ENCODE results near the gene DEFB126.
"Not testable (repeated sequence)": the region's sequence is repeated elsewhere in the genome, so short reads cannot be mapped to it uniquely, and the experiment has no call there.

The DEFB126 gene

GRCh38 chr20:142290-142689, at the start of gene DEFB126:
DEFB126 (plus strand) TSS chr20:142590; CDS start chr20:142629, 39 bp downstream.
- no peak within 1 kb of the TSS for H3K4me3 Mint-ChIP-seq
- no peaks in the 10 kb centered on the region for H3K4me1 Mint-ChIP-seq (ENCODE audit: low read depth)
- peaks cover 4% of the 10 kb centered on the region for H3K9me3 Mint-ChIP-seq
- peaks cover 59% of the 10 kb centered on the region for H3K27me3 Mint-ChIP-seq
- no peak for DNase-seq
- H3K27ac Mint-ChIP-seq: no peak within 1 kb of the TSS
- no peaks in the 10 kb centered on the region for H3K36me3 Mint-ChIP-seq (ENCODE audit: low read depth)

- Mint-ChIP-seq H3K27me3 (peaks cover 74% of the 10 kb centered on the region), H3K27ac (no peak overlapping the region), H3K9me3 (peaks cover 21% of the 10 kb centered on the region), H3K4me1 (ENCODE audit: low read depth) (no peaks in the 10 kb centered on the region), H3K4me3 (no peak overlapping the region), H3K36me3 (ENCODE audit: low read depth) (no peaks in the 10 kb centered on the region)
- DNase-seq: no peak
These were observed 48.7 kb upstream of the DEFB126 start for GRCh38 chr20:93641-94040.

GRCh38 chr20:95215-95614, 47.2 kb upstream of the DEFB126 start:
- Mint-ChIP-seq H3K36me3 (ENCODE audit: low read depth) (no peaks in the 10 kb centered on the region), H3K27ac (no peak overlapping the region)

GRCh38 chr20:97691-98090, 44.7 kb upstream of the DEFB126 start:
- H3K36me3 Mint-ChIP-seq (ENCODE audit: low read depth); H3K4me3 Mint-ChIP-seq; DNase-seq; H3K27ac Mint-ChIP-seq; H3K4me1 Mint-ChIP-seq (ENCODE audit: low read depth): not testable (repeated sequence)
- Mint-ChIP-seq H3K27me3 (peaks cover 80% of the 10 kb centered on the region), H3K9me3 (peaks cover 21% of the 10 kb centered on the region)

More at GRCh38 chr20:95215-95614, 47.2 kb upstream of the DEFB126 start:
- peaks cover 83% of the 10 kb centered on the region for H3K27me3 Mint-ChIP-seq
- H3K9me3 Mint-ChIP-seq: peaks cover 21% of the 10 kb centered on the region
- DNase-seq: no peak
- H3K4me1 Mint-ChIP-seq (ENCODE audit: low read depth): no peaks in the 10 kb centered on the region
- H3K4me3 Mint-ChIP-seq: no peak overlapping the region

- no peak overlapping the region for H3K27ac Mint-ChIP-seq
- no peak for DNase-seq
- H3K36me3 Mint-ChIP-seq (ENCODE audit: low read depth): no peaks in the 10 kb centered on the region
- no peak overlapping the region for H3K4me3 Mint-ChIP-seq
- peaks cover 81% of the 10 kb centered on the region for H3K27me3 Mint-ChIP-seq
- H3K9me3 Mint-ChIP-seq: peaks cover 2% of the 10 kb centered on the region
- no peaks in the 10 kb centered on the region for H3K4me1 Mint-ChIP-seq (ENCODE audit: low read depth)
These were observed 40.4 kb upstream of the DEFB126 start for GRCh38 chr20:101975-102374.

GRCh38 chr20:103456-103855, 38.9 kb upstream of the DEFB126 start:
- H3K36me3 Mint-ChIP-seq (ENCODE audit: low read depth): no peaks in the 10 kb centered on the region
- no peak for DNase-seq
- H3K4me1 Mint-ChIP-seq (ENCODE audit: low read depth): no peaks in the 10 kb centered on the region
- no peak overlapping the region for H3K4me3 Mint-ChIP-seq
- no peak overlapping the region for H3K27ac Mint-ChIP-seq
- no peaks in the 10 kb centered on the region for H3K9me3 Mint-ChIP-seq
- peaks cover 77% of the 10 kb centered on the region for H3K27me3 Mint-ChIP-seq

GRCh38 chr20:112396-112795, 30.0 kb upstream of the DEFB126 start:
- Mint-ChIP-seq H3K36me3 (ENCODE audit: low read depth) (no peaks in the 10 kb centered on the region), H3K4me3 (no peak overlapping the region), H3K27me3 (peaks cover 47% of the 10 kb centered on the region), H3K27ac (no peak overlapping the region), H3K9me3 (peaks cover 8% of the 10 kb centered on the region), H3K4me1 (ENCODE audit: low read depth) (no peaks in the 10 kb centered on the region)
- DNase-seq: no peak

- H3K4me1 Mint-ChIP-seq (ENCODE audit: low read depth): no peaks in the 10 kb centered on the region
- H3K36me3 Mint-ChIP-seq (ENCODE audit: low read depth): no peaks in the 10 kb centered on the region
- H3K27ac Mint-ChIP-seq: no peak overlapping the region
- H3K4me3 Mint-ChIP-seq: no peak overlapping the region
- peaks cover 72% of the 10 kb centered on the region for H3K27me3 Mint-ChIP-seq
- no peak for DNase-seq
- H3K9me3 Mint-ChIP-seq: peaks cover 14% of the 10 kb centered on the region
These were observed 24.9 kb upstream of the DEFB126 start for GRCh38 chr20:117518-117917.

- not testable (repeated sequence) for H3K4me1 Mint-ChIP-seq (ENCODE audit: low read depth); H3K4me3 Mint-ChIP-seq; H3K9me3 Mint-ChIP-seq; H3K27ac Mint-ChIP-seq; DNase-seq; H3K36me3 Mint-ChIP-seq (ENCODE audit: low read depth)
- peaks cover 35% of the 10 kb centered on the region for H3K27me3 Mint-ChIP-seq
These were observed 12.5 kb upstream of the DEFB126 start for GRCh38 chr20:129786-130323.

GRCh38 chr20:137668-138490, 4.5 kb upstream of the DEFB126 start:
- H3K27ac Mint-ChIP-seq: no peak overlapping the region
- no peak overlapping the region for H3K4me3 Mint-ChIP-seq
- no peak for DNase-seq
- H3K36me3 Mint-ChIP-seq (ENCODE audit: low read depth): no peaks in the 10 kb centered on the region
- H3K9me3 Mint-ChIP-seq: peaks cover 6% of the 10 kb centered on the region
- H3K27me3 Mint-ChIP-seq: peaks cover 49% of the 10 kb centered on the region
- no peaks in the 10 kb centered on the region for H3K4me1 Mint-ChIP-seq (ENCODE audit: low read depth)

- Mint-ChIP-seq H3K4me1 (ENCODE audit: low read depth) (no peaks in the 10 kb centered on the region), H3K27me3 (peaks cover 57% of the 10 kb centered on the region), H3K4me3 (no peak overlapping the region), H3K27ac (no peak overlapping the region), H3K36me3 (ENCODE audit: low read depth) (no peaks in the 10 kb centered on the region), H3K9me3 (no peaks in the 10 kb centered on the region)
- DNase-seq: no peak
These were observed 3.5 kb downstream of the DEFB126 start for GRCh38 chr20:145877-146276.

GRCh38 chr20:152131-152530, 9.7 kb downstream of the DEFB126 start:
- peaks cover 42% of the 10 kb centered on the region for H3K27me3 Mint-ChIP-seq
- H3K4me3 Mint-ChIP-seq: no peak overlapping the region

GRCh38 chr20:157154-157553, 14.8 kb downstream of the DEFB126 start, which contains the start of gene DEFB127:
DEFB127 (plus strand) TSS chr20:157454; CDS start chr20:157545, 91 bp downstream.
- H3K4me1 Mint-ChIP-seq (ENCODE audit: low read depth): no peaks in the 10 kb centered on the region
- H3K4me3 Mint-ChIP-seq: no peak within 1 kb of the TSS
- H3K9me3 Mint-ChIP-seq: no peaks in the 10 kb centered on the region
- H3K27ac Mint-ChIP-seq: no peak within 1 kb of the TSS
- peaks cover 35% of the 10 kb centered on the region for H3K27me3 Mint-ChIP-seq
- H3K36me3 Mint-ChIP-seq (ENCODE audit: low read depth): no peaks in the 10 kb centered on the region
- no peak for DNase-seq

More at GRCh38 chr20:152131-152530, 9.7 kb downstream of the DEFB126 start:
- H3K27ac Mint-ChIP-seq: no peak overlapping the region
- no peak for DNase-seq
- H3K9me3 Mint-ChIP-seq: no peaks in the 10 kb centered on the region
- H3K36me3 Mint-ChIP-seq (ENCODE audit: low read depth): no peaks in the 10 kb centered on the region
- H3K4me1 Mint-ChIP-seq (ENCODE audit: low read depth): no peaks in the 10 kb centered on the region

- Mint-ChIP-seq H3K27ac (no peak overlapping the region), H3K9me3 (no peaks in the 10 kb centered on the region), H3K27me3 (peaks cover 15% of the 10 kb centered on the region), H3K4me3 (no peak overlapping the region), H3K4me1 (ENCODE audit: low read depth) (no peaks in the 10 kb centered on the region), H3K36me3 (ENCODE audit: low read depth) (no peaks in the 10 kb centered on the region)
- DNase-seq: no peak
These were observed 22.2 kb downstream of the DEFB126 start for GRCh38 chr20:164618-165017.

GRCh38 chr20:168876-169275, 26.5 kb downstream of the DEFB126 start:
- H3K36me3 Mint-ChIP-seq (ENCODE audit: low read depth): no peaks in the 10 kb centered on the region
- H3K27me3 Mint-ChIP-seq: peaks cover 6% of the 10 kb centered on the region
- no peak overlapping the region for H3K27ac Mint-ChIP-seq
- no peak overlapping the region for H3K4me3 Mint-ChIP-seq
- H3K9me3 Mint-ChIP-seq: no peaks in the 10 kb centered on the region
- no peak for DNase-seq
- H3K4me1 Mint-ChIP-seq (ENCODE audit: low read depth): no peaks in the 10 kb centered on the region
